Activated CD8-positive, alpha-beta memory T cell treated with anti-CD3 and anti-CD28 coated beads, Interleukin-2, amount 50 U/mL, for 24 hours (primary cell): ENCODE data around the gene SLCO2A1.

Experiments
- DNase-seq: peaks from one replicate; pipeline ENCODE4 v3.0.0-alpha.2; 2020; ENCODE audit errors: extremely low read depth

The SLCO2A1 gene

DNA sequence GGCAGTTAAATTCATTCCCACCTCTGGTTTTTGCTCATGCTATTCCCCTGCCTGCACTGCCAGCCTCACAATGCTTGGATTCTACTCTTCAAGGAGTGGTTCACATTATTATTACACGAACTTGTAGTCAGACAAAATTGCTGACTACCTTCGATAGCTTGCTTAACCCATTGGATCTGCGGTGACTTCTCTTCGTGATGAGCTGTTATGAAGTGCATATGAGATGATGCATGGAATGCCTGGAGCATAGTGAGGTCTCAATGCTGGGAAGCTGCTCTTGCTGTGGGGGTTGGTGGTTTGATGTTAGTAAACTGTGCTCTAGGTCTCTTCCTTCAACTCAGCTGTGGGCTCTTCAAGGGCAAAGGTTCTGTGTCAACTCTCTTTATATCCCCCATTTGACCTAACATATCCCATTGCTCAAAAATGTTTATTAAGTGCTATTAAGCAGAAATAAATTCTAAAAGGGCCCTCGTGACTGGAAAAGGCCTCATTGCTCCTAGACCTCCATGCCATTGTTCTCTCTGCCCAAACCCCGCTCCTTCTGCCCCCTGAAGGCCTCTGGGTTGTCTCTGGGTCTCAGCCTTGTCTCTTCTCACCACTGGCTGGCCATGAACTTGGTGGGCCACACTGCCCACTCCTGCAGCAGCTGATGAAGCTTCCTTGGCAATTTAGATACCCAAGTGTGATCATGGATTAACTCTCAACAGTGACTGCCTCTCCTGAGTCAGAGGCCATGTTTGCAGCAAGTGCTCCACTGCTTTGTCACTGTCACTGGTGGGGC lies 4.5 kb upstream of the SLCO2A1 start:
- no peak for DNase-seq

DNA sequence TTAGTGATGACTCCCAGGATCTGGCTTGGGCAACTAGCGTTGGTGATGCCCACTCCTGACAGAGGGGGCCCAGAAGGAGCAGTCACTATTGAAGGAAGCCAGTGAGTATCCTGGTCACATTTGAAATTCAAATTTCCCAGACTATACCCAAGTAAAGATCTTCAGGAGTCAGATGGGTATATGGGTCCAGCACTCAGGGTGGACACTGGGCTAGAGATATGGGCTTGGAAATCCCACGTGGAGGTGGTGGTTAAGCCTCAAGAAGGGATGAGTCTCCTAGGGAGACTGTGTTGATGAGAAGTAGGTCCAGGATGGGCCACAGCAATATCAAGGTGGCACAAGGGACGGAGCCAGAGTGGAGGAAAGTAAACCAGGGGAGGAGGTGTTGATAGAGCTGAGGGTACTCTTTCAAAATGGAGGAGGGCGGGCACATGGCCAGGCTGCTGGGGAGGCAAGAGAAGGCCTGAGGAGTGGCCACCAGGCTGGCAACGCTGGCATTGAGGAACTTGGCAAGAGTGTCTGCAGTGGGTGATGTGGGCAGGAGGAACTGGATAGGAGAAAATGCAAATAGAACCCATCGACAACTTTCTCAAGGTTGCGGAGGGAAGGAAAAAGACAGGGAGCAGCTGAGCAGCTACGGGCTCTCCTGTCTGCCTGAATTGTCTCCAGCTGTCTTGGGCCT lies 3.7 kb upstream of the SLCO2A1 start:
- DNase-seq, result no peak

DNA sequence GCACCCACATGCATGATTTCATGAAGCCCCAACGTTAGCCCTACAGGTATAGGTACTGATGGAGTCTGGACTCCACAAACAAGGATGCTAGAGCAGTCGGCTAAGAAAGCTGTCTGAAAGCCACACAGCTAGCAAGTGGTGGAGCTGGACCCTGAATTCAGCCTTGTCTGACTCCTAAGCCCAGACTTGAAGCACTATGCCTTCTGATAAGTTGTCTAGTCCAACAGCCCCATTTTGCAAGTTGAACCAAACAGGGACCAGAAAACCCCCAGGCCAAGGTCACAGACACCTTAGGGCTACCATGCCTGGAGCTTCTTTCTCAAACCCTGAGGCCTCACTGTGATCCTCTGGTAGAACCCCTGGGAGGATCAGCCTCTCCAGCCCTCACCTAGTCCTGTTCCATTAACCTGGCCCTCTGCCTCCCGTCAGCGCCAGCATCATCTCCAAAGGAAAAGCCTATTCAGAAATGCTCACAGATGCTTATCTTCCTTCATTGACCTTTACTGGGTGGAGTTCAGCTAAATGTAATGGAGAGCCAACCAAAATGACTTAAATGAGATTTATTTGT lies 1.7 kb upstream of the SLCO2A1 start:
- no peak for DNase-seq

DNA sequence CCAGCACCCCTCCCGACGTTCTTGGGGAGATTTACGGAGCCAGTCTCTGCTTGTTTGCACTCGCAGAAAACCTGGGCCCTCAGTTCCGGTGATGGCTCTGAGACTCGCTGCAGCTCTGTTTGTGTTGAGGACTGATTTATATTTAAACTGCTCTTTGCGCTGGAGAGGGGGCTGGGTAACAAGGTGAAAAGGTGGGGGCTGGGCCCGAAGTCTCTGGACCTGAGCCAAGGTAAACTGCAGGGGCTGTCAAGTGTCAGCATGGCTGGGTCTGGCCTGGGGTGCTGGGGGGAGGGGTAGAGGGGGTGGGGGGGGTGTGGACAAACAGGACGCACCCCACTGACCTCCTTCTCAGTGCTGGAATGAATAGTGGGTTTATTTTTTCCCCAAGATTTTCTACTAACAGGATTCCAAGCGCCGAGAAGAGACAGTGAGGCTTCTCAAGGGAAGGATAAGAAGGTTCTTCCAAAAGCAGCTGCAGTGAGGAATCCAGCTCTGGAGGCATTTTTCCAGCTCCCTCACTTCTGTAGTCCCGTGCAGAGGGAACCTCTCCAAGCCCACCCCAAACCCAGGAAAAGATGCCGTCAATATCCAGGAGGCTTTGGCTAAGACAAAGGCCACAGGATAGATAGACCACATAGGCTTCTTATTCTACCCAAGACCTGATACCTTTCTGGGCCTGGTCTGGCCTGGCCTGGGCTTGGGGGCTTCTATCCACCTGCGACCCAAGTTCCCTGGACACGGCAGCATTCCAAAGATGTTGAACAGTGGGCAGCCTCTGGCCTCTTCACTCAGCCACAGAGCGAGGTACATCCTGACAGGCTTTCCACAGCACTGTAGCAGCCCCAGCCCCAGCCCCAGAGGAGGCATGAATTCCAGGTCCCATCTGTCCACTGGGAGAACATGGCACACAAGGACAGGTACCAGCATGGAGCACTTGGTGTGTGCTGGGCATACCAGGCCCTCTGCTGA lies 938 bp upstream of the SLCO2A1 start:
- no peak for DNase-seq

DNA sequence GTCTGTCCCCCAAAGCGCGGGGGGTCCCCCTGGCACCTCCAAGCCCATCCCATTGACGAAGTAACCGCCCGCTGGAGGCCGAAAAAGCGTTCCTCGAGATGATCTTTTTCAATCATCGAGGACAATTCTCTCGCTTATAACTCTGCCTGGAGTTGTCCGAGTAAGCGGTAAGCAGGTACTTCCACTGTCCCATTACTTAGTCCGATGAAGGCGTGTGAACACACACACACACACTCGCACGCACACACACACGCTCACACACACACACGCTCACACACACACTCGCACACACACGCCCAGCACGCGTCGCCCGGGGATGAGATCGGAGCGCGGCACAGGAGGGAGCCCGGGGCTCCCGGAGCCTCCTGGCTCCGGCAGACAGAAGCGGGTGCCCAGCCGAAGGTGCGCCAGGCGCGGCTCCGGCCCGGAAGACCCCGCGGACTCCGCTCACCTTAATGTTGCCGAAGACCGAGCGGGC lies 430 bp downstream of the SLCO2A1 start:
- no peak for DNase-seq

DNA sequence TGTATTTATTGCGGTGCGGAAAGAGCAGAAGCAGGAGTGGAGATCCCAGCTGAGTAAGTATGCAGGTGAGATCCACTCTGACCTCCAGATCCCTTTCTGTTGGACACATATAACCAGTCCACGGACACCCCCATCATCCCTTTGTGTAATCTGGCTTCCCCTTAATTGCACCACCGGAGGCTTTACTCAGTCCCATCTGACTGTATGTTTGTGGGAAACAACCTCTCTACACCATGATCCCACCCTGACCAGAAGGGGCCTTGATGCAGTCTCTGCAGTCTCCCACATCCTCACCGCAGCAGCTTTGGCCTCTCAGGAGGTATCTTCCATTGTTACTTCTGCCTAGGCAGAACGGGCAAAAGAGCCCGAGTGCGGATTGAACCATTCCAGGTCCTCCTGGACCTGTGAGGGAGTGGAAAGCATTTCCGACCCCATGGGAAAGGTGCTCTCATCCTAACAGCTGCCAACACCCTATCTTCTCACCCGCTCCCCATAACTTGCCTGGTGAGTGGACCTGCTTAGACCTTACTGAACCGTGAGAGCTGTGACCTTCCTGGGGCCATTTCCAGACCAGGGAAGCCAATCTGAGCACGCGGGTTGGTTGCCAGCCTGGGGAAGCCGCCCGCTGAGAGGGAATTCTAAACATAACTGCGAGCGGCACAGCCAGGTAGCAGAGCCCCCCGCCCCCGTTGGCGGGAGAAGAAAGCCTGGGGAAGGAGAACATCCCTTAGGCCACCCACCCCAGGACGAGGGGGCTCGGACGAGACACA lies 1.1 kb downstream of the SLCO2A1 start:
- no peak for DNase-seq

DNA sequence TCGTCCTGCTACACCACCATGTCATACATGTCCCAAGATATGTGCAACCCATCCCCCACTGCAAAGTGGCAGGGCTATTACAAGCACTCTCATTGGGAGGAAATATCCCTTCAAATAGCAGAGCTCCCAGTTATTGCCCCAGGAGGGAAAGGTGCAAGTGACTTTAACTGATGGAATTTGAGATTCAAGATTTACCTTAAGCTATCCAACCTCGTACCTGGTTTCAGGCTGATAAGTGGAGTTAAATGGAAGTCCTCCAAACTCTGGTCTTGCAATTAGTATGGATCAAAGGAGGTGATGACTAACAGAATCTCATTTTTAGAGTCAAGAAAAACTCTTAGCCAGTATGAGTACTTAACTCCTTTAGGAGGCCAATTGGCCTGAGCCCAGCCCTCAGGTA lies 2.1 kb downstream of the SLCO2A1 start:
- DNase-seq, result no peak

DNA sequence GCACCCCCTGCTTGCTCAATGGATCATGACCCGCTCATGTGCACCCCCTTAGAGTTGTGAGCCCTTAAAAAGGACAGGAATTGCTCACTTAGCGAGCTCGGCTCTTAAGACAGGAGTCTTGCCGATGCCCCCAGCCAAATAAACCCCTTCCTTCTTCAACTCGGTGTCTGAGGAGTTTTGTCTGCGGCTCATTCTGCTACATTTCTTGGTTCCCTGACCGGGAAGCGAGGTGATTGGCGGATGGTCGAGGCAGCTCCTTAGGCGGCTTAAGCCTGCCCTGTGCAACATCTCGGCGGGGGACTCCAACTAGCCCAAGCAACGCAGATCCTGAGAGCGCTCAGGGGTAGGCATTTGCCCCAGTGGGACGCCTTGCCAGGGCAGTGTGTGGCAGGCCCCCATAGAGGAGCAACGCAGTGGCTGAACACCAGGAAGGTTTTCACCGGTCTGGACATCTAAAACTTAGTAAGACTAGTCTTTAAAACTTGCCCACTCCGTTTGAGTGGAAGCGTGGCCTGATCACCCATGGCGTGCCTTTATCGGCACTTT lies 9.5 kb downstream of the SLCO2A1 start:
- DNase-seq, result no peak

DNA sequence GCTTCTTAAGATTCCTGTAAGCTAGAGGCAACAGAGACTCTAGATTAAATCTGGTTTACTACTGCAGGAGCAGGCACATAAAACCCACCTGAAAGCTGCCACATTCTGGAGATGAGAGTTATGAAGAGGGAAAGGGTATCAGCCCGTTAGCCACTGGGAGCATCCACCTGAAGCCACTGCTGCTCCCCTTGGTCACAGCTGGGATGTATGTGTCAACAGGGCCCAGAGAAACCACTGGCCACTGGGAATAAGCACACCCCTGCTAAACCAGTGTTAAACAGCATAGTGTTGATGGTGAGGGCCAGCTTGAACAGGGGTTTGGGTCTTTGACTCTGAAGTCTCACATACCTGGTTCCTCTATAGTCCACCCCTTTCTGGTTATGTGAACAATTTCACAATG lies 10.9 kb downstream of the SLCO2A1 start:
- no peak for DNase-seq

DNA sequence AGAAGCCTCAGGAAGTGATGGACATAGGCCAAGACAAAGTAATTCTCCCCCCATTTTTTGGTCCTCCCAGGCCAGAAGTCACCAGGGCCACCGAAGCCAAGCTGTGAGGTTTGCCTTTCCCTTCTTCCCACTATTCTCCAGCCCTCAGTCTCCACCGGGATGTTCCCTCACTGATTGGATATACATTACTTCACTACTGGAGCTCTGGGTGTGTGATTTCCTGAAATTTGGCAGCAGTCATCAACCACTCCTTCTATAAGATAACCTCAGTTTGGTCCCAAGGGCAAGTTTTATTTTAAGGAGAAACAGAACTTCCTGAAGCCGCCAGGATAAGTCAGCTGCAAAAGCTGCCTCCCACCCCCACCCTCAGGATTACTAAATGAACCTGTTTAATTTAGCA lies 11.3 kb downstream of the SLCO2A1 start:
- no peak for DNase-seq

DNA sequence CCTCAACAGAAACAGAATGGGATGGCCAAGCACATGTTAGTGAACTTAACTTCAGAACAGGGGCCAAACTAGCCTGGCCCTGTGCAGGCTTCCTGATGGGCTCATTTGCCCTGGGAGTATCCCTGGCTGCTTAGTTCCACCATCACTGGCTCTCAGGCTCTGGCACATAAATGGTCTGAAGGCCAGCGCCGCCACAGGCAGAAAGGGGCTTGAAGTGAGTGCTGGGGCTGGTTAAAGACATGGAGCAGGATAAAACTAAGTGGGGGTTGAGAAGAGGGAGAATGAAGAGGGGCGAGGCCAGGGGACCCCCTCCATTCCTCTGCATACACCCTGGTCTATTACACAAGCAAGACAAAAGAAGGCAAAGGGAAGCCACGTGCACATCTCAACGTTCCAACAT lies 12.2 kb downstream of the SLCO2A1 start:
- no peak for DNase-seq

DNA sequence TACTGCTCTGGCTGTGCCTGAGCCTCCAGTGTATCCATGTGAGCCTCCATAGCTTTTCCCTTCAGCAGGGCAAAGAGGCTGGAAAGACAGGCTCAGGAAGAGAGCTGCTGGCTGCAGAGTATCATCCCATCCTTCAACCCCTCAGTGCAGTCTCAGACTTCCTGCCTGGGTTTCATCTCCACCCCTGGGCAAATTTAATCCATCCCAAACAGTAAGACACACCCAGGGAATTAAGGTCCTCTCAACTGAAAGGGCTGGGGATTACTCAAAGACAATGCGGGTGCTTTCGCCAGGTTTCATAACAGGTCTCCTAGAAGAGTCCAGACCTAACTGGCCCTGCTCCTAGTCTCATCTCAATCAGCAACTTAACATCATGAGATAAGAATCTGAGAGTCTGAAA lies 15.5 kb downstream of the SLCO2A1 start:
- DNase-seq, result no peak

DNA sequence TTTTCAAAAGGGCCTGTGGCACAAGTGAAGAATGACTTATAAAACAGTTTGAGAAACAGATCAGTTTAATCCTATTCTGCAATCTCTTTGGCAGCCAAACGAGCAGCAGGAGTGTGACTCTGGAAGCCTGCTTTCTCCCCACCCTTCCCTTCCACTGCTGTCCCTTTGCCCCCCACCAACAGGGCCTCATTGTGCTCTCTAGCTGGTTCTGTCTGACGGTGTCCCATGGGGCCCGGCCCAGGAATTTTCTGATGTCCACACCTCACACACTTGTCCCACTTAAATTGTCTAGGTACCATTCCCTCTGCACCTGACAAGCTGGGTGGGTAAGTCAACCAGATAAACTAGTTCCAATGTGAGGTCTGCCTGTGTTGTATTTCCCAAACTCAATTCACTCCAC lies 16.4 kb downstream of the SLCO2A1 start:
- no peak for DNase-seq

DNA sequence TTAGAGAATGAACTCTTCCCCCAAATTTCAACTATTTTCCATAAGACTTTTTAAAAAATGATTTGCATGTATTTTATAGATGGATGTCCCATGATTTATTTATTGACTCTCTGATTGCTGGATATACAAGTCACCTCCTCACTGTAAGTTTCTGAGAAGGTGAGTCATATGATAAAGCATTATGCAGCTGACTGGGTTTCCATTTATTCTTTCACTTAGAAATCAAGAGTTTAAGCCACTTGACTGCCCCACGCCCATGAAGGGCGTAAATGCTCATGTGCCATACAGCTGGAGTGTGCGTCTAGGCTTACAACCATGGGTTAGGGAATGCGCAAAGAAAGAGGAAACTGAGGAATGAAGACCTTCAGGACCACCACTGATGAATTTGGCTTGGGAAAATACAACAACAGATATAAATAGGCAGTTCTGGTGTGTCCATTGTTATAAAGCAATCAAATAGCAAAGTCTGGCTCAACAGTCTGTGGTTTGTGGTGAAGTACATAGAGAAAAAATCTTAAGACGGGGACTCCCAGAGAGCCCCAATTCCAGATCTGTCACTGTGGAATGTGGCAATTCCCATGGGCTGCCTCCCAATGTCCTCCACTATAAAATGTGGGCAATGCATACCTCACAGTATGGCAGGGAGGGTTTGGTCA lies 20.3 kb downstream of the SLCO2A1 start:
- no peak for DNase-seq

DNA sequence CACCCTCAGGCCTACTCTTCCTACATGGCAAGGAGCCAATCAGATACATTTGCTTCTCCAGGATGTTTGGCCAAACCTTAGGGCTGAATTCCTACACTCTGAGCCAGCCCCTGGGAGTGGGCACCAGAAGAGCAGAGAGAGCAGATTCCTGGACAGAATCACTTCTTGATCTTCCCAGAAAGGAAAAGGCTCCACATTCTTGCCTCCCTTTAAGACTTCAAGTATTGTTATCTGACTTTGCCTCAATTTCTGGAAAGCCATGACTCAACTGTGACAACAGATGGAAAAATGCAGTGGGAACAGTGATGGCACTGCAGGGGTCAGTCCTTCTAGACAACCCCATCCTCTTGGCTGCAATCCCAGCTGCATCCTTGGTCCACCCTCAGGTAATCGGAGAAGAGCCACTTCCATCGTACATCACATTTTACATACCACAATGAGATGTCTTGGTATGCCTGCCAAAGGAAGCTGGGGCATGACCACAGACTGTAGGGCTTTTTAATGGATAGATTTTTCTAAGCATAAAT lies 21.0 kb downstream of the SLCO2A1 start:
- no peak for DNase-seq

DNA sequence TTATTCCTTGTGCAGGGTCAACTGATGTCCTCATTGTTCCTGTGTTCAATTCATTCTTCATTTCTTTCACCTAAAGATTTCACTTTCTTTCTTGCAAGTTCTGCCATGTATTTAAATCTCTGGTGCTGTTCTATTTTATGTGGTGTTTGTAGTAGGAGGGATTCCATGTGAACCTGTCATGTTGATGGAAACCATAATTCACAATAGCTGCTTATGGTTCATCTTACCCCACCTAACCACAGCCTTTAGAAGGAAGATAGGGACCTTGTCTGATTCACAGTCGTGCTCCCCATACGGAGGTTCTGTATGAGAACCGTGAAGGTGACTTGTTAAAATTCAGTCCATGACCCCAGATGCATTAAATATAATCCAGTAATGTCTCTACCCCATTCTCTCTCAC lies 21.9 kb downstream of the SLCO2A1 start:
- DNase-seq, result no peak

DNA sequence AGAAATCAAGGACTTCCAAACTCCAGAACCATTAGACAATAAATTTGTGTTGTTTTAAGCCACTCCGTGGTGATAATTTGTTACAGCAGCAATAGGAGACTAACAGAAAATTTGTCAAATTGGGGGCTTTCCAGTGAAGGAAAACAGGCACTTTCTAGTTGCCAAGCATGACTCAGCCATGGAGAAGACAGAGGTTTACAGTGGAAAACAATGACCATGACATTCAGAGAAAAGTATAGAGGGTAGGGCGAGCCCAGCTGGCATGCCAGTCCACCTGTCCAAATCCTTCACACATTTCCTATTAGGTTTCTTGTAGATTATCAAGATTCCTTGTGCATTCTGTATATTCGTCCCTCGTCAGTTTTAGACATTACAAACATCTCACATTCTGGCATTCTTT lies 24.9 kb downstream of the SLCO2A1 start:
- no peak for DNase-seq

DNA sequence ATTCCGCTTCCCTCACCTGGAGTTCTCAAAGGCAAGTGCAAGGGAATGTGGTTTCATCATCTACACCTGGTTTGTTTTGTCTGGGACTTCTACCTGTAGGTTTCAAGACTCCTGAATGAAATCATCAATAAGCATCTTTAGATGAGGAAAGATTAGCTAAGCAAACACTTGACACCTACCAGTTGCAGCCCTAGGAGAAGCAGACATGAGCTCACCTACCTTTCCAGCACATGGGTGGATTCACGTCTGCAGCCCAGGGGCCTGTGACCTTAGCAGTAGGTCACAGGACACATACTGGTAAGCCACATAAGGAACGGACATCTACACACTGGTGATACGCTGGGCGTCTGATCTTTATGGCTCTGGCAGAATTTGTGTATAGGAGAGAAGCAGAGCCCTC lies 26.7 kb downstream of the SLCO2A1 start:
- DNase-seq, result no peak

DNA sequence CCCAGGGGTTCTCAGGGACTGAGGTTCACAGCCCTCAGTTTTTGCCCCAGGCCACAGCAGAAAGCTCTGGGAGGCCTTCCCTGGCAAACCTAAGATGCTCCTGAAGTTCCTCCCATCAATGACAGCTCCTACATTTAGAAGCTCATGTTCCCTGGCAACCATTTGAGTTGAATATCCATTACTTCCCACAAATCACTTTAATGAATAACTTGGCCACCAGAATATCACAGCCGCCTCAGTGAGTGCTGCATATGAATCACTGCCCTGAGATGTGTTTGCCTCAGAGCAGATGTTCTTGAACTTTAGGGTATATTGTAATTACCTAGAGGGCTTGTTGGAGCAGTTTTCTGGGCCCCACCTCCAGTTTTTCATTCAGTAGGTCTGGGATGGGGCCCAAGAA lies 27.4 kb downstream of the SLCO2A1 start:
- DNase-seq, result no peak

DNA sequence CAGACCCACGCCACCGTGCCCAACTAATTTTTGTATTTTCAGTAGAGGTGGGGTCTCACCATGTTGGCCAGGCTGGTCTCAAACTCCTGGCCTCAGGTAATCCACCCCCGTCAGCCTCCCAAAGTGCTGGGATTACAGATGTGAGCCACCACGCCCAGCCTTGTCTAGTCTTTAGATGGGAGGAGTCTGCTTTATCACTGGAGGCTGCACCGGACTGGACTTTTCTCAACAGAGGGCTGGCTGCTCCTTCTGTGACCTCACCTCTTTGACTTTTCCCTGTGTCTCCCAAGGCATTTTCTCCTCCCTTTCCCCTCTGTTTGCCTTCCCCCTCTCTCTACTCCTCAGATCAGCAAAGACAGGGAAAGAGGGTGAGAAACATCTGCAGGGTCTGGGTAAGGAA lies 28.5 kb downstream of the SLCO2A1 start:
- DNase-seq, result no peak
